Measurements from ENCODE around the gene CDC5L. TPM values are rescaled to one million over a fixed set of nuclear protein-coding genes. Genes with fewer than 3 reads are reported as not detected.

CDC5L gene
- total and polyA plus RNA-seq, 2 experiments from 2014 or later = 17.1 to 20.3 TPM

GRCh38 chr6:44499609-44500008, 112.1 kb downstream of the CDC5L start:
- Histone ChIP-seq H3K4me1 (ENCODE audit: low read depth) (no peaks in the 10 kb centered on the region), H3K9me3 (ENCODE audit: low read depth) (no peaks in the 10 kb centered on the region), H3K27ac (no peak overlapping the region), H3K36me3 (no peaks in the 10 kb centered on the region), H3K27me3 (no peaks in the 10 kb centered on the region), H3K4me3 (no peak overlapping the region)
- no peak for DNase-seq (ENCODE audit: low read depth in 1 of 2, low spot score in 1 of 2)
- TF ChIP-seq, protein P1, sequence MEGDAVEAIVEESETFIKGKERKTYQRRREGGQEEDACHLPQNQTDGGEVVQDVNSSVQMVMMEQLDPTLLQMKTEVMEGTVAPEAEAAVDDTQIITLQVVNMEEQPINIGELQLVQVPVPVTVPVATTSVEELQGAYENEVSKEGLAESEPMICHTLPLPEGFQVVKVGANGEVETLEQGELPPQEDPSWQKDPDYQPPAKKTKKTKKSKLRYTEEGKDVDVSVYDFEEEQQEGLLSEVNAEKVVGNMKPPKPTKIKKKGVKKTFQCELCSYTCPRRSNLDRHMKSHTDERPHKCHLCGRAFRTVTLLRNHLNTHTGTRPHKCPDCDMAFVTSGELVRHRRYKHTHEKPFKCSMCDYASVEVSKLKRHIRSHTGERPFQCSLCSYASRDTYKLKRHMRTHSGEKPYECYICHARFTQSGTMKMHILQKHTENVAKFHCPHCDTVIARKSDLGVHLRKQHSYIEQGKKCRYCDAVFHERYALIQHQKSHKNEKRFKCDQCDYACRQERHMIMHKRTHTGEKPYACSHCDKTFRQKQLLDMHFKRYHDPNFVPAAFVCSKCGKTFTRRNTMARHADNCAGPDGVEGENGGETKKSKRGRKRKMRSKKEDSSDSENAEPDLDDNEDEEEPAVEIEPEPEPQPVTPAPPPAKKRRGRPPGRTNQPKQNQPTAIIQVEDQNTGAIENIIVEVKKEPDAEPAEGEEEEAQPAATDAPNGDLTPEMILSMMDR (IDR thresholded peaks at IDR 0.05; ENCODE audit: low read depth, low read length) = no peak

Other genes starting within 250 kb of the CDC5L start
- not detected in 2 replicates for gene CAPN11, start 228.9 kb upstream of the CDC5L start, total RNA-seq
- gene CAPN11, start 228.9 kb upstream of the CDC5L start, polyA plus RNA-seq = not detected in 2 replicates
- gene MYMX, start 170.8 kb upstream of the CDC5L start, total RNA-seq = 0.21 TPM in 1 of 2 replicates, not detected in the other
- 0.55 and 1.0 TPM in 2 replicates for gene MYMX, start 170.8 kb upstream of the CDC5L start, polyA plus RNA-seq
- gene SLC29A1, start 164.1 kb upstream of the CDC5L start, total RNA-seq = 62.7 and 64.9 TPM in 2 replicates
- gene SLC29A1, start 164.1 kb upstream of the CDC5L start, polyA plus RNA-seq = 85.4 and 88.7 TPM in 2 replicates
- gene HSP90AB1, start 140.6 kb upstream of the CDC5L start, total RNA-seq = 865 and 876 TPM in 2 replicates
- gene HSP90AB1, start 140.6 kb upstream of the CDC5L start, polyA plus RNA-seq = 665 and 702 TPM in 2 replicates
- 34.3 and 50.5 TPM in 2 replicates for gene SLC35B2, start 130.2 kb upstream of the CDC5L start, total RNA-seq
- gene SLC35B2, start 130.2 kb upstream of the CDC5L start, polyA plus RNA-seq = 44.4 and 63.3 TPM in 2 replicates
- 23.8 and 34.2 TPM in 2 replicates for gene NFKBIE, start 122.2 kb upstream of the CDC5L start, total RNA-seq
- gene NFKBIE, start 122.2 kb upstream of the CDC5L start, polyA plus RNA-seq = 8.2 and 12.5 TPM in 2 replicates
- gene TMEM151B, start 117.3 kb upstream of the CDC5L start, total RNA-seq = 0.21 and 0.39 TPM in 2 replicates
- 0.29 and 0.77 TPM in 2 replicates for gene TMEM151B, start 117.3 kb upstream of the CDC5L start, polyA plus RNA-seq
- gene AARS2, start 74.4 kb upstream of the CDC5L start, total RNA-seq = 20.9 and 26.7 TPM in 2 replicates
- 17.3 and 22.9 TPM in 2 replicates for gene AARS2, start 74.4 kb upstream of the CDC5L start, polyA plus RNA-seq
- gene SPATS1, start 45.1 kb upstream of the CDC5L start, total RNA-seq = 0.63 TPM in 1 of 2 replicates, not detected in the other
- not detected in 2 replicates for gene SPATS1, start 45.1 kb upstream of the CDC5L start, polyA plus RNA-seq

All from cardiac muscle cell (in vitro differentiated cells and primary cell).